Ishikawa (cell line): Measurements from ENCODE around the gene ZFP1.

Experiments used
- CEBPB ChIP-seq: IDR thresholded peaks from 2 replicates; pipeline ENCODE4 v1.6.1; 2012
- CREB1 ChIP-seq: IDR thresholded peaks from 2 replicates; pipeline ENCODE4 v1.6.1; 2012; ENCODE audit warnings: low read depth
- EGR1 ChIP-seq: IDR thresholded peaks from 2 replicates; pipeline ENCODE4 v1.6.1; 2012
- EP300 ChIP-seq: IDR thresholded peaks from 2 replicates; pipeline ENCODE4 v1.6.1; 2012; ENCODE audit warnings: borderline replicate concordance
- FOXM1 ChIP-seq: IDR thresholded peaks from 2 replicates; pipeline ENCODE4 v1.6.1; 2012; ENCODE audit warnings: low read depth, borderline replicate concordance
- MAX ChIP-seq: IDR thresholded peaks from 2 replicates; pipeline ENCODE4 v1.6.1; 2012
- NFIC ChIP-seq: IDR thresholded peaks from 2 replicates; pipeline ENCODE4 v1.6.1; 2012
- RAD21 ChIP-seq: IDR thresholded peaks from 2 replicates; pipeline ENCODE4 v1.6.1; 2012; ENCODE audit warnings: low read depth
- REST ChIP-seq: IDR thresholded peaks from 2 replicates; pipeline ENCODE4 v1.6.1; 2012; ENCODE audit warnings: low read depth, mild to moderate bottlenecking
- TAF1 ChIP-seq: IDR thresholded peaks from 2 replicates; pipeline ENCODE4 v1.6.1; 2012; ENCODE audit warnings: low read depth, mild to moderate bottlenecking
- TCF12 ChIP-seq: IDR thresholded peaks from 2 replicates; pipeline ENCODE4 v1.6.1; 2012; ENCODE audit warnings: low read depth
- TEAD4 ChIP-seq: IDR thresholded peaks from 2 replicates; pipeline ENCODE4 v1.6.1; 2012
- USF1 ChIP-seq: IDR thresholded peaks from 2 replicates; pipeline ENCODE4 v1.6.1; 2012
- YY1 ChIP-seq: IDR thresholded peaks from 2 replicates; pipeline ENCODE4 v1.6.1; 2012; ENCODE audit warnings: low read depth
- ZBTB7A ChIP-seq: IDR thresholded peaks from 2 replicates; pipeline ENCODE4 v1.6.1; 2012; ENCODE audit warnings: low read depth

Gene ZFP1

GRCh38 chr16:75206749-75207451 is 58.6 kb downstream of the ZFP1 start, which contains the start of gene CTRB2:
CTRB2 (minus strand) TSS chr16:75207161; CDS start chr16:75207141, 20 bp downstream.
- TF ChIP-seq YY1 (no peak), MAX (no peak), REST (no peak), CEBPB (no peak), TEAD4 (no peak), NFIC (no peak), EP300 (no peak), FOXM1 (no peak), EGR1 (no peak), TAF1 (no peak), RAD21 (no peak)

GRCh38 chr16:75207831-75208230 is 59.5 kb downstream of the ZFP1 start:
- no peak for TF ChIP-seq TAF1
- TF ChIP-seq NFIC: no peak
- no peak for TF ChIP-seq MAX
- no peak for TF ChIP-seq EGR1
- no peak for TF ChIP-seq TEAD4
- no peak for TF ChIP-seq CEBPB
- no peak for TF ChIP-seq FOXM1

GRCh38 chr16:75208242-75208825 is 60.0 kb downstream of the ZFP1 start:
- TF ChIP-seq TEAD4 (no peak), EGR1 (no peak), CEBPB (no peak), RAD21 (no peak), ZBTB7A (no peak), YY1 (no peak), USF1 (no peak), TCF12 (no peak), MAX (no peak), EP300 (no peak), FOXM1 (no peak), REST (no peak), NFIC (no peak), TAF1 (no peak), CREB1 (no peak)

GRCh38 chr16:75208861-75209505 is 60.7 kb downstream of the ZFP1 start:
- TF ChIP-seq EP300: no peak
- no peak for TF ChIP-seq RAD21
- TF ChIP-seq YY1: no peak
- TF ChIP-seq EGR1: no peak
- TF ChIP-seq FOXM1: no peak
- TF ChIP-seq CEBPB: no peak
- TF ChIP-seq REST: no peak
- TF ChIP-seq TCF12: no peak
- no peak for TF ChIP-seq CREB1
- TF ChIP-seq TEAD4: no peak
- no peak for TF ChIP-seq ZBTB7A
